GM19043 (cell line): ENCODE measurements around the gene NCAPD2.
"Not testable (repeated sequence)": the region's sequence is repeated elsewhere in the genome, so short reads cannot be mapped to it uniquely, and the experiment has no call there.

ENCODE experiments used
- ATAC-seq: cut with Tn5 transposase; IDR thresholded peaks from one replicate; pipeline ENCODE4 v1.9.1; 2021; ENCODE audit warnings: low read depth; ENCODE audit not compliant: unreplicated experiment

NCAPD2 gene

DNA sequence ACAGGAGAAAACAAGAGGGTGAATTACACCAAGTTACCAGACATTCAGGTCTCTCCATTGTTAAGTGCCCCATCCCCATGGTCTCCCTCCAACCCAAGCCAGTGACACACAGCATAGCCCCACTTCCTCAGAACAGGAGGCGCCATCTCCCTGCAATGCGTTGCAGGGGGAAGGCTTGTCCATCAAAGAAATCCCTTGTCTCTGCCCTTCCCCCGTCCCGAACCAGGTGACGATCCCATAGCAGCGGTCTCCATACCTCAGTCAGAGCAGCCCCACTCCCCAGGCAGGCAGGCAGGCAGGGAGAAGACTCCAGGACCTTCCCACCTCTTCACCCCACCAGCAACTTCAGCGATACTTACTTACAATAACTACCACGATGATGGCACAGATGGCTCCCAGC is 29.4 kb upstream of the NCAPD2 start:
- ATAC-seq: no peak

DNA sequence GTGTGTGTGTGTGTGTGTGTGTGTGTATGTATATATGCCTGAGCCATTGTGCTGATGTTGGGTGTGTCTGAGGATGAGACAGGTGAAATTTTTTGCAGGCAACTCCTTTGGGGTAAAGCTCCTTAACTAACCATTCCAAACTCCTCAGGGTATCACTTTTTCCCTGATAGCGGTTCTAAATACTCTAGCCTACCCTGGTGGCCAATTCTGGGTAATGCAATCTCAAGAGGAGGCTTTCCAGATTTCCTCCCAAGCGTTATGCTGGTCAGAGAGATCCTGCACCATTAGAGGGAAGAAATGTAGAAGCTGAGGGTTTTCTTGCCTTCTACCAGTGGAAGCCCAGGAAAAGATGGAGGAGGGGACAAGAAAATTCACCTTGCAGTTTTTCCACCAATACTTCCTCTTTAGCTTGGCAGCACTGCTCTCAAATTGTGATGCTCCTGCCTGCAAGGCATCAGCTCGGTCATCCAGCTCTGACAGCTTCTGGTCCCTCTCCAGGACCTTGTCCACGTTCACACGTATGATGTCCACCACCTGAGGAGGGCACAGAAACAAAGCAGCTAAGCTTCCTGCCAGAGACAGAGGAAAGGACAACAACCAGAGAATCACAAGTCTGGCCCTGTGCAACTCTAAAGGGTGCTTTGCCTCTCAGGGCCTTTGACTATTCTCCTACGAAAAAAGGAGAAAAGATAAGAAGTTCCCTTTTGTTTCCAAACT is 28.3 kb upstream of the NCAPD2 start:
- ATAC-seq: no peak

DNA sequence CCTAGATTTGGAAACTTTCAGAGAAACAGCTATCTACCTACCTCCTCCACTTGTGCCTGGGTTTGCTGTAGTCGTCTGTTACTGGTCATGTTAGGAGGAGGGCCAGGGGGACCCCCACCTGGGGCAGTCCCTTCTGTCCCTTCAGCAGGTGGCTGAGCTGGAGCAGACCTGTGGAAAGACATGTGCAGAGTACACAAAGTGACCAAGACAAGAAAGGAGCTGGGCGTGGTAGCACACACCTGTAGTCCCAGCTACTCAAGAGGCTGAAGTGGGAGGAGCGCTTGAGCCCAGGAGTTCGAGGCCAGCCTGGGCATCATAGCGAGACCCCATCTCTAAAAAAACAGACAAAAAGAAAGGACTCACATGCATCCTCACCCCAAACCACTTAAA is 27.7 kb upstream of the NCAPD2 start:
- no peak for ATAC-seq

DNA sequence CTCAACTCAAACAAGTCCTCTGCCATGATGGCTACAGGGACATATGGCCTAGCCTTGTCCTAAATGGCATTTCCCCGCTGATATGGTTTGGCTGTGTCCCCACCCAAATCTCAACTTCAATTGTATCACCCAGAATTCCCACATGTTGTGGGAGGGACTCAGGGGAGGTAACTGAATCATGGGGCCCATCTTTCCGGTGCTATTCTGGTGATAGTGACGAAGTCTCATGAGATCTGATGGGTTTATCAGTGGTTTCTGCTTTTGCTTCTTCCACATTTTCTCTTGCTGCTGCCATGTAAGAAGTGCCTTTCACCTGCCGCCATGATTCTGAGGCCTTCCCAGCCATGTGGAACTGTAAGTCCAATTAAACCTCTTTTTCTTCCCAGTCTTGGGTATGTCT is 27.2 kb upstream of the NCAPD2 start:
- not testable (repeated sequence) for ATAC-seq

DNA sequence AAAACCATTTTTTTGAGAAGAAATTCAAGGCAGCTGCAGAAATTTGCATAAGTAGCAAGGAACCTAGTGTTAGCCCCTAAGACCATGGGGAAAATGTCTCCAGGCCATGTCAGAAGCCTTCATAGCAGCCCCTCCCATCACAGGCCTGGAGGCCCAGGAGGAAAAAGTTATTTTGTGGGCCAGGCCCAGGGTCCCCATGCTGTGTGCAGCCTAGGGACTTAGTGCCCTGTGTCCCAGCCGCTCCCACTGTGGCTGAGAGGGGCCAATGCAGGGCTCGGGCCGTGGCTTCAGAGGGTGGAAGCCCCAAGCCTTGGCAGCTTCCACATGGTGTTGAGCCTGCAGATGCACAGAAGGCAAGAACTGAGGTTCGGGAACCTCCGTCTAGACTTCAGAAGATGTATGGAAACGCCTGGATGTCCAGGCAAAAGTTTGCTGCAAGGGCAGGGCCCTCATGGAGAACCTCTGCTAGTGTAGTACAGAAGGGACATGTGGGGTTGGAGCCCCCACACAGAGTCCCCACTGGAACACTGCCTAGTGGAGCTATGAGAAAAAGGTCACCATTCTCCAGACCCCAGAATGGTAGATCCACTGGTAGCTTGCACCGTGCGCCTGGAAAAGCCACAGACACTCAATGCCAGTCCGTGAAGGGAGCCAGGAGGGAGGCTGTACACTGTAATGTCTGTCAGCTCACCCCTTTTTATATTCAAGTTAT is 26.2 kb upstream of the NCAPD2 start:
- ATAC-seq: not testable (repeated sequence)

DNA sequence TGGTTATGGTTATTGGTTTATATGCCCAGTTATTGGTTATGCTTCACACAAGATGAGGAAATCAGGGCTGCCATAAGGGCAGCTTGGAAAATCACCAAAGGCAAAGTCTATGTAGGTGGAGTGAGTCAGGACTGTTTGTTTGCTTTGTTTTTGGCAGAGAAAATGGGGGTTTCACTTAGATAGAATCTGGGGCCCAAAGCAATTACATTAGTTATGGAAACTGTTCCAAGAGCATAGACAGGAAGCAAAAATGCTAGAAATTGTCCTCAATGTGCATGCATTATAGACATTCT is 25.7 kb upstream of the NCAPD2 start:
- ATAC-seq: no peak

DNA sequence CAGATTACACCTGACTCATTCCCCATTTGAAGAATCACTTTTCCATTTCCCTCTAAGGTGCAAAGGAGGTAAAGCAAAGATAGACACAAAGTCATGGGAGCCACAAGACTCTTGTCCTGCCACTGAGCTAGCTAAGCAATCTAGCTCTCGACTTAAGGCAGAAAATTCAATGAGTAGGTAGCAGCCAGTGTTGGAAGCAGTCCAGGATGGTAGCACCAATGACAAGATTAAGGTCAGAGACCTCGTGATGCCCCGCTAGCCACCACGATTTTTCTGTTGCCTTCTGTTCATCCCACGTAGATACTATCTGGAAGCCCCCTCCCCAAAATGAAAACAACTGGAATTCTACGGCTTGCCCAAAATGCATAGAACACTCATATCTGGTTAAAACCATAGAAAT is 24.8 kb upstream of the NCAPD2 start:
- no peak for ATAC-seq

DNA sequence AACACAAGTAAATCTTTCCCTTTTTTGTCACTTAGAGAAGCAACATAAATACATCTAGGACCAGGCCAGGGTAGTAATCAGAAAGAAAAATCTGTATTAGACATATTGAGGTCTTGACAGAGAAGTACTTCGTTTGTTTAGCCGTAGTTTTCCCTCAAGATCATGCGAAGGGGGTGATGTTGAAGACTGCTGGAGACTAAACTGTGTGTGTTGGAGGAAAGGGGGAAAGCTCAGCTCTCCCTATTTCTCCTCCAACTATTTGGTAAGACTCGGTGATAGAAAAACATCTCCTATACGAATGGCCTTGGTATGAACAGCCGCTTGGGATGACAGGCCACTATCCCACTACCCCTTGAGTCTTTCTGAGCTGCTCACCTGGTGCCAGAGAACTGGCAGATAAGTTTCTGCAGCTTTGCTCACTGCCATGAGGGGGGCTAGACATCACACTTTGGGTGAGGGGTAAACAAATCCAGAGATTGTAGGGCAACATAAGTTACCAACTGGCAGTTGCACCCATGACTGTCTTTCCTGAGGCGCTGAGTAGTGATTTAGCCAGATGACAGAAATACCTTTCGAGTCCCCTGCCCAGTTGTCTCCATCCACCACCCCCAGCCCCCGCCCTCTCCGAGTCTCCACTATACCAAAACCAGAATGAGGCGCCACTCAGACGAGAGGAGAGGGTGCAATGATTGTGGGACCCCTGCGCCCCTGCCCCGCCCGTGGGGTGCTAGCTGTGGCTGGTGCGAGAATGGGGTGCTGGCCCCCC is 24.1 kb upstream of the NCAPD2 start:
- no peak for ATAC-seq

DNA sequence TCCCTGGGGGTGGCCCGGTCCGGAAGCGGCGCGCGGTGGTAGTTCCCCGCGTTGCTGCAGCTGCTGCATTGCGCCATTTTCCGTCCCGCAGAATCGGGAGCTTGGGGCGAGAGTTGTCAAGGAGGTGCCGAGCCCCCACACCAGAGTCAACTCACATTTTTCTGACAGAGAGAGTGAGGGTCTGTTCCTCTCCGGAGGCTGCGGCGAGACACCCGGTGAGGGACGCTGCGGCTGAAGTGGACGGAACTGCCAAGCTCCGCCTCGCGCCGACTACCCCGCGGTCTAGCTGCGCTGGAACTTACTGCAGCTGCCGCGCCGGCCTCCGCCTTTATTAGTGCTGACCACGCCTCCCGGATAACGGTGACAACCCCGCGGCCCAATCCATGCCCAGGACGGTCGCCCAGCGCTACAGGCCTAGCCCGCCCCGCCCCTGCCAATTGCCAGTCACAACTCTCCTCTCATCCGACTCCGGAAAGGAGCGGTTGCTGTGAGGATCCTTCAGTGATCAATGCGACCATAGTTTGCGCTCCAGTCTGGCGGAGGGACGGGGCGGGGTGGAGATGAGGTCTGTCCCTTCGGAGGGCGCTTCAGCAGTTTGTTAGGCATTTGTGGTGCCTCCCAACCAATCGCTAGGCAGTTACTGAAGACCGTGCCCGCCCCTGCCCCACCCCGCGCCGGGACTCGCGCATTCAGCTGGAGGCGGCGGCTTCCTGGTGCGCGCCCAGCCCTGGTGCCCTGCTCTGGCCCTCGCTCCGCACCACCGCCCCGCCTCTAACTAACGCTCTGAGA is 23.3 kb upstream of the NCAPD2 start, which contains the start of gene VAMP1:
VAMP1 (minus strand) TSS at position 303 of the 789 bp plus-strand sequence; CDS start at position 157, 146 bp downstream.
- ATAC-seq: peak; percentile 82

DNA sequence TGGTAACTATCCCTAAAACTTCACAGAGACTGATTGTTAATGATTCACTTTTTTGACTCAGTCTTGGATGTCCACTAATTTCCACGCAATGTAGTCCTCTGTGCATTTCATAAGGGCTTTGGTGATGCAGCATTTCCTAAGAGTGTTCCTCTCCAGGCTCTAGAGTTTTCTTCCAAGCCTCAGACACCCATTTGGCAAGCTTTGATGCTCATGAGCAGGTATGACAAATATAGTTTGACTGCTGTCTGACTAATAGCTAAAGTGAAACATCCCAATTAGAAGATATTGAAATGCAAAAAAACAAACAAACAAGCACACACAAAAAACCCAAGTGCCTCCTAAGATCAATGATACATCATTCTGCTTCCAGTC is 21.9 kb upstream of the NCAPD2 start:
- no peak for ATAC-seq

DNA sequence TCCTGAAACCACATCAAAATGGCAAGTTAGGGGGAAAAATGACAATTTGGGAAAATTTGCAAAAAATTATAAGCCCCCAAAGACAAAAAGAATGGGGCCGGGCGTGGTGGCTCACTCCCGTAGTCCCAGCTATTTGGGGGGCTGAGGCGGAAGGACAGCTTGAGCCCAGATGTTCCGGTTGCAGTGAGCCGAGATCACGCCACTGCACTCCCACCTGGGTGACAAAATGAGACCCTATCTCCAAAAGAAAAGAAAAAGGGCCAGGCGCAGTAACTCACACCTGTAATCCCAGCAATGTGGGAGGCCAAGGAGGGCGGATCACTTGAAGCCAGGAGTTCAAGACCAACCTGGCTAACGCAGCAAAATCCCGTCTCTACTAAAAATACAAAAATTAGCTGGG is 21.4 kb upstream of the NCAPD2 start:
- no peak for ATAC-seq

DNA sequence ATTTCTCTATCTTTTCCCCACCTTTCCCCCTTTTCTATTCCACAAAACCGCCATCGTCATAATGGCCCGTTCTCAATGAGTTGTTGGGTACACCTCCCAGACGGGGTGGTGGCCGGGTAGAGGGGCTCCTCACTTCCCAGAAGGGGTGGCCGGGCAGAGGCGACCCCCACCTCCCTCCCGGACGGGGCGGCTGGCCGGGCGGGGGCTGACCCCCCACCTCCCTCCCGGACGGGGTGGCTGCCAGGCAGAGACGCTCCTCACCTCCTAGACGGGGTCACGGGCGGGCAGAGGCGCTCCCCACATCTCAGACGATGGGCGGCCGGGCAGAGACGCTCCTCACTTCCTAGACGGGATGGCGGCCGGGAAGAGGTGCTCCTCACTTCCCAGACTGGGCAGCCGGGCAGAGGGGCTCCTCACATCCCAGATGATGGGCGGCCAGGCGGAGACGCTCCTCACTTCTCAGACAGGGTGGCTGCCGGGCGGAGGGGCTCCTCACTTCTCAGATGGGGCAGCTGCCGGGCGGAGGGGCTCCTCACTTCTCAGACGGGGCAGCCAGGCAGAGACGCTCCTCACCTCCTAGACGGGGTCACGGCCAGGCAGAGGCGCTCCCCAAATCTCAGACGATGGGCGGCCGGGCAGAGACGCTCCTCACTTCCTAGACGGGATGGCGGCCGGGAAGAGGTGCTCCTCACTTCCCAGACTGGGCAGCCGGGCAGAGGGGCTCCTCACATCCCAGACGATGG is 18.5 kb upstream of the NCAPD2 start:
- not testable (repeated sequence) for ATAC-seq

DNA sequence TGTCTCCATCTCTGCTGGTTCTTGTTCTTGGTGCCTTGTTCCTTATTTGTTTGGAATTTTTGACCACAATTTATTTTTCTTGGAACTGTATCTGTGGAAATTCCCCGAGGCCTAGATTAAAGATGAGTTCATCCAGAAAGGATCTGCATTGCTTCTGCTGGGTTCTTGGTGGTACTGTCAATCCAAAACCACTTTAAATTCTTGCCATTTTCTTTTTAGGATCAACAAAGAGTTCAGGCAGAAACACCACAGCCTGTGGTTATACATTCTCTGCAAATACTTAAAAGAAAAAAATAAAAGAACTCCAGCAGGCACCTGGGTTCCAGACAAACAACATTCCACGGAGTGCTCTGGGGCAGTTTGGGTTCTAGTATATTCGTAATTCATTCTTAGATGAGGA is 17.4 kb upstream of the NCAPD2 start:
- ATAC-seq: no peak

DNA sequence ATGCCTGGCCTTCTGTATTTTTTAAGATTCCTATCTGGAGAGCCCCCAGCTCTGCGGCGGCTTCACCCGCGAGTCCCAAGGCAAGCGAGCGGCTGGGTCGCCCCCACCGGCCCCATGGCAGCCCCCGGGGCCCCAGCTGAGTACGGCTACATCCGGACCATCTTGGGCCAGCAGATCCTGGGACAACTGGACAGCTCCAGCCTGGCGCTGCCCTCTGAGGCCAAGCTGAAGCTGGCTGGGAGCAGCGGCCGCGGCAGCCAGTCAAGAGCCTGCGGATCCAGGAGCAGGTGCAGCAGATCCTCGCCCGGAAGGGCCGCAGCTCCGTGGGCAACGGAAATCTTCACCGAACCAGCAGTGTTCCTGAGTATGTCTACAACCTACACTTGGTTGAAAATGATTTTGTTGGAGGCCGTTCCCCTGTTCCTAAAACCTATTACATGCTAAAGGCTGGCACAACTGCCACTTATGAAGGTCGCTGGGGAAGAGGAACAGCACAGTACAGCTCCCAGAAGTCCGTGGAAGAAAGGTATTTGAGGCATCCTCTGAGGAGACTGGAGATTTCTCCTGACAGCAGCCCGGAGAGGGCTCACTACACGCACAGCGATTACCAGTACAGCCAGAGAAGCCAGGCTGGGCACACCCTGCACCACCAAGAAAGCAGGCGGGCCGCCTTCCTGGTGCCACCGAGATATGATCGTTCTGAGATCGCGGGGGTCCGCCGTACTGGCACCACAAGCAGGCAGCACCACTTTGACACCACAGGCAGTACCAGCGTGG is 16.1 kb upstream of the NCAPD2 start:
- ATAC-seq: not testable (repeated sequence)

DNA sequence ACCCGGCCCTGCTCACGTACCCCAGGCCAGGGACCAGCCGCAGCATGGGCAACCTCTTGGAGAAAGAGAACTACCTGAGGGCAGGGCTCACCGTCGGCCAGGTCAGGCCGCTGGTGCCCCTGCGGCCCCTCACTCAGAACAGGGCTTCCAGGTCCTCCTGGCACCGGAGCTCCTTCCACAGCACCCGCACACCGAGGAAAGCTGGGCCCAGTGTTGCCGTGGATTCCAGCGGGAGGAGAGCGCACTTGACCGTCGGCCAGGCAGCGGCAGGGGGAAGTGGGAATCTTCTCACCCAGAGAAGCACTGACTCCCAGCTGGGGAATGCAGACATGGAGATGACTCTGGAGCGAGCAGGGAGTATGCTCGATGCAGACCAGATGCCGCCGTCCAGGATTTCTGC is 15.5 kb upstream of the NCAPD2 start:
- ATAC-seq: no peak

DNA sequence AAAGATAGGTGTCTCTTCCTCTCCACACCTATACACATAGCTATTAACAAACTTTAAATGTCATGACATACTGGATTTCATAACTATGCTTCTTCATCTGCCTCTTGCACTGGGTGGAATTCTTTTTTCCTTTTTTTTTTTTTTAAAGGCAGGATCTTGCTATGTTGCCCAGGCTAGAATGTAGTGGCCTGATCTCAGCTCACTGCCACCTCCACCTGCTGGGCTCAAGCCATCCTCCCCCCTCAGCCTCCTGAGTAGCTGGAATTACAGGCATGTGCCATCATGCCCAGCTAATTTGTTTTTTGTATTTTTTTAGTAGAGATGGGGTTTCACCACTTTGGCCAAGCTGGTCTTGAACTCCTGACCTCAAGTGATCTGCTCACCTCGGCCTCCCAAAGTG is 5.7 kb upstream of the NCAPD2 start:
- no peak for ATAC-seq

DNA sequence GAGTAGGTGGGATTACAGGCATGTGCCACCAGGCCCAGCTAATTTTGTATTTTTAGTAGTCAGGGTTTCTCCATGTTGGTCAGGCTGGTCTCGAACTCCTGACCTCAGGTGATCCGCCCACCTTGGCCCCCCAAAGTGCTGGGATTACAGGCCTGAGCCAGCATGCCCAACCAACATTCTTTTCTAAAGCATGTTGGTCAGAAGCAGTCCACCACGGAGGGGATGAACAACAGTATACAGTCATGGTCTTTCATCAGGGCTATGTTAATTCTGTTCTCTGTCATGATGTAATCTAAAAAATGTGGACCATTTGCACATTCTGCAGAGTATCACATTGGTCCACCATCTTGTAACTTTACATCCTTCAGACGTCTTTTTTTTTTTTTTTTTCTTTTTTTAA is 4.5 kb upstream of the NCAPD2 start:
- no peak for ATAC-seq

DNA sequence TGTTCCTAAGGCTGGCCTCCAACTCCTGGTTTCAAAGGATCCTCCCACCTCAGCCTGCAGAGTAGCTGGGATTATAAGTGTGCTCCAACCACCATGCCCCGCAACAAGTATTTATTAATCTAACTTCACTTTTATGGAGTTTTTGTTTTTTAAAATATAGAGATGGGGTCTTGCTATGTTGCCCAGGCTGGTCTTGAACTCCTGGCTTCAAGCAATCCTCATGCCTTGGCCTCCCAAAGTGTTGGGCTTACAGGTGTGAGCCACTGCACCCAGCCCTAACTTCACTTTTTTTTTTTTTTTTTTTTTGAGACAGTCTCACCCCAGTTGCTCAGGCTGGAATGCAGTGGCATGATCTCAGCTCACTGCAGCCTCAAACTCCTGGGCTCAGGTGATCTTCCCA is 3.2 kb upstream of the NCAPD2 start:
- not testable (repeated sequence) for ATAC-seq

DNA sequence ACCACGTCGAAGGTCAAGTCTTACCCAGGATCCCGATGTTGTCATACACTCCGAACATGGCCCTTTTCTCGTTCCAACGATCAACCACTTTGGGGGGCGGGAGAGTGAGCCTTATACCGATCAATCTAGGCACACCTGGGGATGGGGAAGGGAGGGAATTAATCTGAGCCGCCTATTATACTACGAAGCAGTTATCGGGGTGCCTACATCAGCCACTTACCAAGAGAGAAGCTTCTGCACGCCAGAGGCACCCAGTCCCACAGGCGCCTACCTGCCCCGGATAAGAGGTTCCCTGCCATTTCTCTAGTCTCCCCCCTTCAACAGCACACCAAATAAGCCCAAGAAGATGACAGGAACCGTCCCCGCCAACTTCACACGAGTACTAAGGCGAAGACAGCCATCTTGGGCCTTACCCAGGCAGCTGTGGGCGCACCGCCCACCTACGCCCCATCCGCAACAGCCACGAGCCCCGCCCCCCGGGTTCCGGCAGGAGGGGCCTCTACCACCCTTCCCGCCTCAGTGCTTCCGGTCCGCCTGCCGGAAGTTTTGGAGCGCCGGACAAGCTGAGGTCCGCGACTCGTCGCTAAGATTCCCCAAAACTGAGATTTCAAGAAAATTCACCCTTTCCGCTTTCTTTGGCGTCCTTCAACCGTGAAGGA is 935 bp upstream of the NCAPD2 start, which contains the start of gene MRPL51:
MRPL51 (minus strand) TSS at position 425 of the 659 bp plus-strand sequence; CDS start at position 299, 126 bp downstream.
- peak; percentile 55 for ATAC-seq
